Left ventricle myocardium superior (tissue), 1 donor: ENCODE measurements around the gene VWA1. TPM values are rescaled to one million over a fixed set of nuclear protein-coding genes. Genes with fewer than 3 reads are reported as not detected.
"Not testable (repeated sequence)": the region's sequence is repeated elsewhere in the genome, so short reads cannot be mapped to it uniquely, and the experiment has no call there.

Experiments
- ATAC-seq: fragments of 200-7000 bp; cut with Tn5 transposase; one replicate; pipeline ENCODE4 v1.9.1; 2020; ENCODE audit warnings: mild to moderate bottlenecking, moderate library complexity
- DNase-seq: peaks from one replicate; pipeline ENCODE4 v3.0.0-alpha.2; 2020
- intact Hi-C: fragments of 100-400 bp; cut with micrococcal nuclease; formaldehyde crosslinking; loops from one replicate; pipeline ENCODE4 v1.11.0; 2022
- total RNA-seq: library from RNA; stranded (reverse); fragmentation: NEBNext Ultra II Directional; extraction: Animal tissue kit (Norgen Biotek cat#: 25700); gene quantifications from one replicate; pipeline ENCODE4 v1.2.1, GENCODE V29; 2021
- donor health status: DM: no; HTN: yes; CAD: no; lungs with severe emphysema.

VWA1 gene
- total RNA-seq, 1 donor from 2014 or later = 13.5 TPM

GRCh38 chr1:1472053-1472876 is 36.8 kb downstream of the VWA1 start:
- ATAC-seq, DNase-seq, intact Hi-C loops: not testable (repeated sequence)

- ATAC-seq, intact Hi-C loops, DNase-seq: not testable (repeated sequence)
Measured at GRCh38 chr1:1476011-1476410, 40.5 kb downstream of the VWA1 start.

DNA sequence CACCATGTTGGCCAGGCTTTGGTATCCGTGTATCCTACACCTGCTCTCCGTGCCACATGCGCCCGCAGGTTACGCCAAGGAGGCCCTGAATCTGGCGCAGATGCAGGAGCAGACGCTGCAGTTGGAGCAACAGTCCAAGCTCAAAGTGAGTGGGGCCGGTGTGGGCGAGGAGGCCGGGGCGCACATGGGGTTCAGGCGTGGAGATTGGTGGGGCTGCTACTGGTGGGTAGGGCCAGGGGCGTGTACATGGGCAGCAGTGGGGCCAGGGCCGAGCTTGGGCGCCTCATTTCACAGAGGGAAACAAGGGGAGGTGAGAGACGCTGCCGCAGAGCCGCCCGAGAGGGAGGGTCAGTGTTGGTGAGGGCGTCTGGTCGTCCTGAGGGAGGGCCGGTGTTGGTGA is 41.7 kb downstream of the VWA1 start:
- intact Hi-C loops = no loop called here
- DNase-seq (no peak), ATAC-seq (no peak)

DNA sequence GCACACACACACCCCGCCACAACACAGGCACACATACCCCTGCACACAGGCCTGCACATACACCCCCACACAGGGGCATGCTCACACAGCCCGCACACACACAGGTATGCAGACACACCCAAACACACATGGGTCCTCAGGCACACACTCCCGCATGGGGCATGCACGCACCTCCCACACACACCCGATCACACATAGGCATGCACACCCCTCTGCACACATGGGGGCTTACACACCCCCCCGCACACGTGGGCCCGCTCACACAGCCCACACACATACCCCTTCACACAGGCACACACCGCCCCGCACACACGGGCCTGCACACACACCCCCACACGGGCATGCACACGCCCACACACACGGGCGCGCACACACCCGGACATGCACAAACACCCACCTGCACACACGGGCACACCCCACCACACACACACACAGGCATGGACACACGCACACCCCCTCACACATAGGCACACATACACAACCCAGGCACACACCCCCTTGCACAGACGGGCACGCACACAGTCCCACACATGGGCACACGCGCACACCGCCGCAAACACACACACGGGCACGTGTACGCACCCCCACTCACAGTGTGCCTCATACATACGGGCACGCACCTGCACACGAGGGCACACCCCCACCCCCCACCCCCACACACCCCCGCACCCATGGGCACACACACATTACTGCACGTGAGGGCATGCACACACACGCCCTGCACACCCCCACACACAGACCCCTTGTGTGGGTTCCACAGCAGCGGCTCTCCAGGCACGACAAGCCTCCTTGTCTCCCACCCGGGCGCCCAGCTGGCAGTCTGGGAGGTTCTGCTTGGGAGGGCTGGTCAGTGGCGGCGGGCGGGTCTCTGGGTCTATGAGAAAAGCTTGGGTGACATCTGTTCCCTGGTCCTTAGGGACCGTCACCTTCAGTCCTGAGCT is 44.3 kb downstream of the VWA1 start:
- intact Hi-C loops = no loop called here
- DNase-seq = no peak
- ATAC-seq = no peak

DNA sequence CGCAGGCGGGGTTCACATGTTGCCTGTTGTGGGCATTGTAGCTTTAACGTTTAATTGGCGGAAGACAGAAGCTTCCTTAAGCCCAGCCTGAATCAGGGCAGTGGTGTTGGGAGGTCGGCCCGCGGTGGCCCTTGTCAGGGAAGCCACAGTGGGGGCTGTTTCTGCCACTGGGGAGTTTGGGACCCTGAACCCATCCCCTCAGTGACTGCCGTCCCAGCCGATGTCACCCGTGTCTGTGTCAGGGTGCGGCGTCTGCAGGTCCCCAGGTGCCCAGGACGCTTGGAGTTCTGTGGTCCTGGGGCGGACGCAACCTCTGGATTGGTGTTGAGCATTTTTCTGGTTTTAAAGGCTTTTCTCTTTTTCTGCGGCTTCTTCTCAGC is 45.0 kb downstream of the VWA1 start:
- DNase-seq, intact Hi-C loops, ATAC-seq: not testable (repeated sequence)

DNA sequence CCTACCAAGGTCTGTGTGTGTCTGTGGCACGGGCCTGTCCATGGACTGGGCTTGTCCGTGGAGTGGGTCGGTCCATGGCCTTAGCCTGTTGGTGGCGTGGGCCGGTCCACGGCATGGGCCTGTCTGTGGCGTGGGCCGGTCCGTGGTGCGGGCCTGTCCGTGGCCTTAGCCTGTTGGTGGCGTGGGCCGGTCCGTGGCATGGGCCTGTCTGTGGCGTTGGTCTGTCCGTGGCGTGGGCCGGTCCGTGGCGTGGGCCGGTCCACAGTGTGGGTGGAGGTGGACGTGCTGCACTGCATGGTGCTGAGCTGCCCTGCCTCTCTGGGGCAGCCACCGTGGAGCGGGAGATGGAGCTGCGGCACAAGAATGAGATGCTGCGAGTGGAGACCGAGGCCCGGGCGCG is 46.3 kb downstream of the VWA1 start:
- ATAC-seq, intact Hi-C loops, DNase-seq: not testable (repeated sequence)

DNA sequence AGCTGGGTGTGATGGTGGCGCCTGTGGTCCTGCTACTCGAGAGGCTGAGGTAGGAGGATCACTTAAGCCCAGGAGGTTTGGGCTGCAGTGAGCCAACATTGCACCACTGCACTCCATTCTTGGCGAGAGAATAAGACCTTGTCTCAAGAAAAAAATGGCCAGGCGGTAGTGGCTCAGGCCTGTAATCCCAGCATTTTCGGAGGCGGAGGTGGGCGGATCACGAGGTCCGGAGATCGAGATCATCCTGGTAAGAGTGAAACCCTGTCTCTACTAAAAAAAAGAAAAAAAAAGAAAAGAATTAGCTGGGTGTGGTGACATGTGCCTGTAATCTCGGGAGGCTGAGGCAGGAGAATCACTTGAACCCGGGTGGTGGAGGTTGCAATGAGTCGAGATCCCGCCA is 47.4 kb downstream of the VWA1 start:
- ATAC-seq (no peak), DNase-seq (no peak)
- intact Hi-C loops = no loop called here

- DNase-seq = no peak
- intact Hi-C loops = no loop called here
- ATAC-seq = no peak
Measured at GRCh38 chr1:1483714-1484113, 48.2 kb downstream of the VWA1 start.

GRCh38 chr1:1484976-1485750 is 49.7 kb downstream of the VWA1 start:
- DNase-seq, ATAC-seq, intact Hi-C loops: not testable (repeated sequence)

DNA sequence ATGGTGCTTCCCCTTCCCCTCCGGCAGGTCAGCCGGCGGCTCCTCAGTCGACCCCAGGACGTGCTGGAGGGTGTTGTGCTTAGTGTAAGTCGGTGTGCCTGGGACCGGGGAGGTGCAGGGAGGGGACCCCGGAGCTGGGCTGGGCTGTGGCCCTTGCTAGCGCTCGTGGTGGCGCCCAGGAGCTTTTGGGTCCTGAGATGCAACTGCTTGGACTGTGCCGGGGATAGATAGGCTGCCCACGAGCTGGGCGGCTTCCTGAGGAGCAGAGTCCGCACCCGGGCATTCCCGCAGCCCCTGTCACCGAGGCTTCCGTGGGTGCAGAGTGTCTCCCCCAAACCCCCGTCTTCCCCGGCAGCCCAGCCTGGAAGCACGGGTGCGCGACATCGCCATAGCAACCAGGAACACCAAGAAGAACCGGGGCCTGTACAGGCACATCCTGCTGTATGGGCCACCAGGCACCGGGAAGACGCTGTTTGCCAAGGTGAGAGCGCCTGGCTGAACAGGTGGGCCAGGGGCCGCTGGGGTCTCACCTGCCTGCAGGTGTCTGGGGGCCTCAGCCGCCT is 50.3 kb downstream of the VWA1 start:
- ATAC-seq, intact Hi-C loops, DNase-seq: not testable (repeated sequence)

- DNase-seq (no peak), ATAC-seq (no peak)
- intact Hi-C loops = no loop called here
Measured at GRCh38 chr1:1487701-1488100, 52.2 kb downstream of the VWA1 start.

DNA sequence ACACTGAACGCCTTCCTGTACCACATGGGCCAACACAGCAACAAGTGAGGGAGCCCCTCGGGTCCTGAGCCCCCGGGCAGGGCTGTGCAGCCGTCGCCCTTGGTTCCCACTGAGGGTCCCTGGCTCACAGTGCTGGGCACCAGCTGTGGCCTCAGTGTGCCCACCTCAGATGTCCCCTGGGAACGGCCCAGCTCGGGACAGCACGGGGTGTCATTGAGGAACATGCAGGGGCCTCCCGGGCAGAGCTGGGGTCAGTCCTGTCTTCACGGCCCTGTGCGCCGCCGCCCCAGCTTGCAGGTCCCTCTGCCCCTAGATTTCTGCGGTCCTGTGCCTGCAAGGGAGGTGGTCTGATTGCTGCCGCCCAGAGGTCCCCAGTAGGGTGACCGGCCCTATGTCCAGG is 53.7 kb downstream of the VWA1 start:
- DNase-seq (no peak), ATAC-seq (no peak)
- intact Hi-C loops = no loop called here

- ATAC-seq = no peak
- DNase-seq = no peak
- intact Hi-C loops = no loop called here
Measured at GRCh38 chr1:1489861-1490260, 54.4 kb downstream of the VWA1 start.

DNA sequence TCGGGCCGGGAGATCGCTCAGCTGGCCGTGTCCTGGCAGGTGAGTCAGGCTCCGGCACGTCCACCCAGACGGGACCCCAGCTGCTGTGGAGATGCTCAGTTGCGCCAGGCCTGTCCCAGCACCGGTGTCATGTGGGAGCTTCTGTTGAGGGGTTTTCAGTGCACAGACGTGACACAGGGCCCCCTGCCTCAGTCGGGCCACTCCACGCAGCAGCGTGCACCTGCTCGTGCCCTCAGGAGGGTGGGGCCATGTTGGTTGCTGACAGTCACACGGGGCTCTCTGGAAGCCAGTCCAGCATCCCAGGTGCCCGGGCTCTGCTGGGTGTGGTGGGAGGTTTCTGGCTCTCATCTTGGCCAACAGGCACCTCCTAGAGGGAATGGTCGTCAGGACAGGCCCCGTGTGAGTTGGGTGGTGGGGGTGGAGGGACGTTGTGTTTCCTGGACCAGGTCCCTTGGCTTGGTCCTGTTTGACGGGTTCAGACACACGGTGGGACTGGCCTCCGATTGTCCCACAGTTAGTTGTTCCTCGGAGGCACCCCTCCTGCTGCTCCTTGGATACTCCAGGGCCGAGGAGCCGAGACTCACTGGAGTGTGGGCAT is 55.2 kb downstream of the VWA1 start:
- DNase-seq (no peak), ATAC-seq (no peak)
- intact Hi-C loops = no loop called here

GRCh38 chr1:1491601-1492000 is 56.1 kb downstream of the VWA1 start:
- DNase-seq (no peak), ATAC-seq (no peak)
- intact Hi-C loops = no loop called here
